Bone marrow (tissue), 2 donors: Measurements from ENCODE around the gene TEX10.

Experiments
- DNase-seq, 2 donors: peaks; one replicate each; lab custom pipeline; 2025; lab: John Stamatoyannopoulos, UW

The TEX10 gene

GRCh38 chr9:100284247-100284646 lies 68.5 kb downstream of the TEX10 start:
- no peak for DNase-seq

GRCh38 chr9:100282388-100282719 lies 70.4 kb downstream of the TEX10 start:
- no peak for DNase-seq

DNA sequence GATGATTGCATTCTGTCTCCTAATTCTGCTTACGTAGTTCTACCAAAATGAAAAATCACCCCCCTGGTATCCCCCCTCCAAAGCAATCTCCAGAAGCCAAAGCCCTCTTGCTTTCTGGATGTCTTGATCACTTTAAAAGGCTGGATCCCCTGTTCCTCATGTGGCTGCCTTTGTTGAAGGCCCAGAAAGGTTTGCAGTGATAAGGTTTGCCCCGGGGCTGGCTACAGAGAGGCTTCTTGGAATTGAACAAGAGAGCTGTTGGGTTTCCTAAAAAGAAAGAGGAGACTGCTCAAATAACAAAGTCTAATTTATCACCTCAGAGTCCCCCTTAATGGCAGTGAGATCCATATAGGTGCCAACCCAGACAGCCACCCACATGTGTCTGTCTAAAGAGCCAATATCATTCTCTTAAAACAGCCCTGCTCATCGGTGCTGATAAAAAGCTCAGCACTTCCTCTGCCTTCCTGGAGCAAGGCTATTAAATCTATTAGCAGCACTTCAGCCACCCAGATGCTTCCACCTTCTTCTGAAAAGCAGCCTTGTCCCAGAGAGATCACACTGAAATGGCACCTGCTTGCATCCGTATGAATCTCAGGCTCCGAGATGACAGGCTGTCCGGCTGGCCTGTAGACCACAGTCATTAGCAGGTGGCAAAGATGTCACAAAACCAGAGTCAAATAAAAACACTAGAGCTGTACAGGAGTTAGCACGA lies 70.9 kb downstream of the TEX10 start:
- DNase-seq = no peak

GRCh38 chr9:100281066-100281465 lies 71.7 kb downstream of the TEX10 start:
- DNase-seq = no peak

GRCh38 chr9:100277166-100277979 lies 75.4 kb downstream of the TEX10 start:
- no peak for DNase-seq

- no peak for DNase-seq
These were observed 83.1 kb downstream of the TEX10 start for GRCh38 chr9:100269656-100270055.

- no peak for DNase-seq
These were observed 84.5 kb downstream of the TEX10 start for GRCh38 chr9:100268271-100268670.

DNA sequence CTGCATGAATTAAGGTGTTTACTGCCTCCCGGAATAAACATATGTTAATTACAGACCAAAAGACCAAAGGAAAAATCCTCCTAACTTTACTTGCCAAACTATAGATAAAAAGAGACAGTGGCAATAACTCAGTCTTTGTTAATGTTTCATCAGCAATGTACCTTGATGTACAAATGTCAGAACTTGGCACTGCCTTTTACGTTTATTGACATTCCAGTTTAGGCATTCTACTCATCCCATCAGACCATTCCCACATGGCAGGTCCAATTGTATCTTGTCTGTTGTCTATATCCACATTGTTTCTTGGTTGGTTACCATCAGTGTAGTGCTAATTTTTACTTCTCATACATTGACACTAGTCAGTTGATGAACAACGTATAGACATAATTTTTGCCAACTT lies 85.5 kb downstream of the TEX10 start:
- DNase-seq = no peak
